H9 (cell line): Measurements from ENCODE around the gene ADGRL3. TPM values are rescaled to one million over a fixed set of nuclear protein-coding genes. Genes with fewer than 3 reads are reported as not detected.

ENCODE experiments used
- DNase-seq: peaks from one replicate; pipeline ENCODE4 v3.0.0-alpha.2; 2017
- H2AFZ ChIP-seq: one replicate; pipeline ENCODE4 v1.6.1; 2013; ENCODE audit warnings: mild to moderate bottlenecking, low read length, control low read depth, moderate library complexity
- H2AK5ac ChIP-seq: 2 replicates; pipeline ENCODE4 v1.6.1; 2013; ENCODE audit warnings: low read length, control low read depth, mixed read lengths; ENCODE audit not compliant: insufficient read length
- H2BK120ac ChIP-seq: one replicate; pipeline ENCODE4 v1.6.1; 2013; ENCODE audit warnings: low read depth, mild to moderate bottlenecking, low read length, control low read depth, inconsistent platforms; ENCODE audit not compliant: poor library complexity, severe bottlenecking
- H2BK12ac ChIP-seq: 2 replicates; pipeline ENCODE4 v1.6.1; 2013; ENCODE audit warnings: low read length, control low read depth, mixed read lengths, low read depth; ENCODE audit not compliant: insufficient read length
- H2BK15ac ChIP-seq: 2 replicates; pipeline ENCODE4 v1.6.1; 2013; ENCODE audit warnings: low read depth, low read length, control low read depth
- H2BK20ac ChIP-seq: one replicate; pipeline ENCODE4 v1.6.1; 2013; ENCODE audit warnings: low read depth, mild to moderate bottlenecking, low read length, control low read depth, inconsistent platforms; ENCODE audit not compliant: poor library complexity, severe bottlenecking
- H2BK5ac ChIP-seq: 2 replicates; pipeline ENCODE4 v1.6.1; 2013; ENCODE audit warnings: low read length, control low read depth, mixed read lengths; ENCODE audit not compliant: insufficient read length
- H3K14ac ChIP-seq: 2 replicates; pipeline ENCODE4 v1.6.1; 2013; ENCODE audit warnings: low read length, control low read depth; ENCODE audit not compliant: insufficient read depth
- H3K18ac ChIP-seq: 2 replicates; pipeline ENCODE4 v1.6.1; 2013; ENCODE audit warnings: low read depth, mild to moderate bottlenecking, mixed read lengths, low read length, control low read depth; ENCODE audit not compliant: insufficient read length
- H3K23ac ChIP-seq: 2 replicates; pipeline ENCODE4 v1.6.1; 2013; ENCODE audit warnings: low read length, control low read depth, mixed read lengths, low read depth; ENCODE audit not compliant: insufficient read length
- H3K23me2 ChIP-seq: 2 replicates; pipeline ENCODE4 v1.6.1; 2013; ENCODE audit warnings: low read depth, mild to moderate bottlenecking, mixed read lengths, low read length, control low read depth; ENCODE audit not compliant: insufficient read length, poor library complexity, severe bottlenecking
- H3K27ac ChIP-seq: 2 replicates; pipeline ENCODE4 v1.5.1; 2013; ENCODE audit warnings: low read length, control low read depth, mixed read lengths, low read depth; ENCODE audit not compliant: insufficient read length
- H3K27me3 ChIP-seq: 2 replicates; pipeline ENCODE4 v1.6.1; 2013; ENCODE audit warnings: low read length, control low read depth, inconsistent platforms; ENCODE audit not compliant: insufficient read depth
- H3K4ac ChIP-seq: 2 replicates; pipeline ENCODE4 v1.6.1; 2013; ENCODE audit warnings: low read depth, mild to moderate bottlenecking, control low read depth, inconsistent platforms, low read length, moderate library complexity
- H3K4me1 ChIP-seq: 2 replicates; pipeline ENCODE4 v1.6.1; 2013; ENCODE audit warnings: low read length, control low read depth, inconsistent platforms; ENCODE audit not compliant: insufficient read depth
- H3K4me2 ChIP-seq: 2 replicates; pipeline ENCODE4 v1.6.1; 2013; ENCODE audit warnings: low read length, control low read depth, mixed read lengths; ENCODE audit not compliant: insufficient read length, insufficient read depth
- H3K56ac ChIP-seq: 2 replicates; pipeline ENCODE4 v1.6.1; 2013; ENCODE audit warnings: low read depth, mild to moderate bottlenecking, mixed read lengths, low read length, control low read depth; ENCODE audit not compliant: insufficient read length
- H3K79me1 ChIP-seq: 2 replicates; pipeline ENCODE4 v1.6.1; 2013; ENCODE audit warnings: low read depth, mild to moderate bottlenecking, moderate library complexity, low read length, control low read depth, inconsistent platforms; ENCODE audit not compliant: insufficient read depth, poor library complexity, severe bottlenecking
- H3K79me2 ChIP-seq: 2 replicates; pipeline ENCODE4 v1.6.1; 2013; ENCODE audit warnings: low read length, control low read depth, inconsistent platforms; ENCODE audit not compliant: insufficient read depth
- H3K9ac ChIP-seq: 2 replicates; pipeline ENCODE4 v1.6.1; 2013; ENCODE audit warnings: low read length, control low read depth, mixed read lengths; ENCODE audit not compliant: insufficient read length; ENCODE audit errors: extremely low read depth
- H3K9me3 ChIP-seq: one replicate; pipeline ENCODE4 v1.6.1; 2013; ENCODE audit warnings: low read depth, low read length, inconsistent platforms; ENCODE audit not compliant: control insufficient read depth
- H3T11ph ChIP-seq: one replicate; pipeline ENCODE4 v1.6.1; 2013; ENCODE audit warnings: mild to moderate bottlenecking, low read length, control low read depth, inconsistent platforms
- H4K20me1 ChIP-seq: one replicate; pipeline ENCODE4 v1.6.1; 2013; ENCODE audit not compliant: control insufficient read depth, insufficient read length, insufficient read depth
- H4K5ac ChIP-seq: 2 replicates; pipeline ENCODE4 v1.6.1; 2013; ENCODE audit warnings: low read depth, mild to moderate bottlenecking, mixed read lengths, low read length, control low read depth; ENCODE audit not compliant: insufficient read length
- H4K8ac ChIP-seq: replicated peaks from 2 replicates; pipeline ENCODE4 v1.6.1; 2013; ENCODE audit warnings: low read length, control low read depth, mixed read lengths, low read depth; ENCODE audit not compliant: insufficient read length
- H4K91ac ChIP-seq: 2 replicates; pipeline ENCODE4 v1.6.1; 2013; ENCODE audit warnings: low read depth, mild to moderate bottlenecking, moderate library complexity, mixed read lengths, low read length, control low read depth; ENCODE audit not compliant: insufficient read length
- H3K27ac Mint-ChIP-seq, 3 experiments: 2 replicates in 2 of 3; 3 replicates in 1 of 3; pipeline ENCODE4 v1.8.0; 2020 to 2021; ENCODE audit warnings: mixed read lengths in 3 of 3, mild to moderate bottlenecking in 1 of 3, moderate library complexity in 1 of 3
- H3K27me3 Mint-ChIP-seq: 2 replicates; pipeline ENCODE4 v1.8.0; 2021; ENCODE audit warnings: low read depth, mild to moderate bottlenecking, moderate library complexity, mixed read lengths
- H3K36me3 Mint-ChIP-seq, 3 experiments: 2 replicates in 2 of 3; 3 replicates in 1 of 3; pipeline ENCODE4 v1.8.0; 2020 to 2021; ENCODE audit warnings: low read depth in 3 of 3, mixed read lengths in 3 of 3; ENCODE audit not compliant: insufficient read depth in 1 of 3
- H3K4me1 Mint-ChIP-seq, 2 experiments: 2 replicates each; pipeline ENCODE4 v1.8.0; 2020; ENCODE audit warnings: mixed read lengths in 2 of 2
- H3K4me3 Mint-ChIP-seq, 2 experiments: 2 replicates in 1 of 2; 3 replicates in 1 of 2; pipeline ENCODE4 v1.8.0; 2020 to 2021; ENCODE audit warnings: mild to moderate bottlenecking in 2 of 2, mixed read lengths in 2 of 2, moderate library complexity in 1 of 2
- H3K9me3 Mint-ChIP-seq, 2 experiments: 2 replicates in 1 of 2; 3 replicates in 1 of 2; pipeline ENCODE4 v1.8.0; 2020; ENCODE audit warnings: mild to moderate bottlenecking in 2 of 2, mixed read lengths in 2 of 2, moderate library complexity in 1 of 2
- WGBS: extraction: QIAGEN DNeasy Blood & Tissue Kit; methylation state at CpG from one replicate; pipeline ENCODE4 v1.1.7; 2013; ENCODE audit warnings: missing lambda C conversion rate, low lambda C conversion rate, mixed read lengths; ENCODE audit not compliant: insufficient read length; ENCODE audit errors: extremely low coverage; 5-methylcytosine and 5-hydroxymethylcytosine counted together
- total RNA-seq: library from RNA; stranded (reverse); gene quantifications from 2 replicates; pipeline ENCODE4 v1.2.1, GENCODE V29; 2021
- TF ChIP-seq, protein P1 (sequence below): fragments of 200-600 bp; sonication (generic); conservative IDR thresholded peaks from 3 replicates; pipeline ENCODE4 v1.8.0; 2021; ENCODE audit warnings: antibody characterized with exemption, mild to moderate bottlenecking

ADGRL3 gene
- total RNA-seq, 1 experiment from 2014 or later = 5.9 TPM

DNA sequence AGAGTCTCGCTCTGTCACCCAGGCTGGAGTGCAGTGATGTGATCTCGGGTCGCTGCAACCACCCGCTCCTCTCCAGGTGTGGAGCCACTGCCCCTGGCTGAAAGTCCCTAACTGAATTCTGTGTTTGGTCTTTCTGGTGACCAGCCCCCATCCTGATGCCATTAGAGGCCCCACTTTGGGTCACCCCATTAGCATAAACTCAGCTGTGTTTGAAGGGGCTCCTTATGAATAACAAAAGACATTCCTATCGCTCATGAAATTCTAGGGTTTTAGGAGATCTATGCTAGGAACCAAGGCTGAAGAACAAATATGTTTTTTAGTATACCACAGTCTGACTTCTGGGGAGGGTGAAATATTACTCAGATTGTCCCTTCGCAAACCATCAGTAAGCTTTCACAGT, 652.9 kb downstream of the ADGRL3 start:
- H3K14ac ChIP-seq = no peak overlapping the region
- no peak overlapping the region for H3K9ac ChIP-seq
- no peak overlapping the region for H3T11ph ChIP-seq
- no peak overlapping the region for H2BK15ac ChIP-seq
- no peaks in the 10 kb centered on the region for H3K79me2 ChIP-seq
- H2BK5ac ChIP-seq = no peak overlapping the region
- H3K4me1 Mint-ChIP-seq = peaks cover 25 to 26% of the 10 kb centered on the region in 2 experiments
- no peaks in the 10 kb centered on the region for H3K23me2 ChIP-seq
- H2AFZ ChIP-seq = no peak overlapping the region
- TF ChIP-seq, protein P1, sequence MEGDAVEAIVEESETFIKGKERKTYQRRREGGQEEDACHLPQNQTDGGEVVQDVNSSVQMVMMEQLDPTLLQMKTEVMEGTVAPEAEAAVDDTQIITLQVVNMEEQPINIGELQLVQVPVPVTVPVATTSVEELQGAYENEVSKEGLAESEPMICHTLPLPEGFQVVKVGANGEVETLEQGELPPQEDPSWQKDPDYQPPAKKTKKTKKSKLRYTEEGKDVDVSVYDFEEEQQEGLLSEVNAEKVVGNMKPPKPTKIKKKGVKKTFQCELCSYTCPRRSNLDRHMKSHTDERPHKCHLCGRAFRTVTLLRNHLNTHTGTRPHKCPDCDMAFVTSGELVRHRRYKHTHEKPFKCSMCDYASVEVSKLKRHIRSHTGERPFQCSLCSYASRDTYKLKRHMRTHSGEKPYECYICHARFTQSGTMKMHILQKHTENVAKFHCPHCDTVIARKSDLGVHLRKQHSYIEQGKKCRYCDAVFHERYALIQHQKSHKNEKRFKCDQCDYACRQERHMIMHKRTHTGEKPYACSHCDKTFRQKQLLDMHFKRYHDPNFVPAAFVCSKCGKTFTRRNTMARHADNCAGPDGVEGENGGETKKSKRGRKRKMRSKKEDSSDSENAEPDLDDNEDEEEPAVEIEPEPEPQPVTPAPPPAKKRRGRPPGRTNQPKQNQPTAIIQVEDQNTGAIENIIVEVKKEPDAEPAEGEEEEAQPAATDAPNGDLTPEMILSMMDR = no peak
- no peak overlapping the region for H4K91ac ChIP-seq
- no peak overlapping the region for H3K18ac ChIP-seq
- peak overlapping the region; percentile 16 for H3K4me2 ChIP-seq
- H3K56ac ChIP-seq = no peak overlapping the region
- no peak overlapping the region for H2BK120ac ChIP-seq
- peak overlapping the region in 1 of 2 experiments; percentile 59; a peak in 2 of 5 replicates for H3K4me3 Mint-ChIP-seq
- DNase-seq = peak; percentile 70
- H4K8ac ChIP-seq = no peak overlapping the region
- H2BK20ac ChIP-seq = no peak overlapping the region
- H4K20me1 ChIP-seq = no peaks in the 10 kb centered on the region
- no peaks in the 10 kb centered on the region for H3K27me3 ChIP-seq
- no peak overlapping the region for H3K23ac ChIP-seq
- peaks cover 3% of the 10 kb centered on the region; the same call in 1 of the 2 replicates for H3K4me1 ChIP-seq
- H2BK12ac ChIP-seq = no peak overlapping the region
- peaks cover 3 to 7% of the 10 kb centered on the region in 2 experiments; a peak in 4 of 5 replicates for H3K9me3 Mint-ChIP-seq
- H3K9me3 ChIP-seq = no peaks in the 10 kb centered on the region
- WGBS = no CpG with 5 or more reads among the region's 6 CpGs
- peaks cover 0 to 15% (median 2%) of the 10 kb centered on the region in 3 experiments; a peak in 5 of 7 replicates for H3K36me3 Mint-ChIP-seq
- no peak overlapping the region for H2AK5ac ChIP-seq
- no peak overlapping the region for H3K4ac ChIP-seq
- peak overlapping the region in 2 of 3 experiments; percentile 21 to 95; a peak in 4 of 7 replicates for H3K27ac Mint-ChIP-seq
- H4K5ac ChIP-seq = no peak overlapping the region
- H3K79me1 ChIP-seq = no peaks in the 10 kb centered on the region
- H3K27me3 Mint-ChIP-seq = no peaks in the 10 kb centered on the region
- H3K27ac ChIP-seq = no peak overlapping the region
